ENCODE results near the gene NXPE1.

- TF ChIP-seq CTCF (conservative IDR thresholded peaks at IDR 0.05; ENCODE audit: low read depth in 2 of 2), result no peak
- no peak for TF ChIP-seq CREB1 (CRISPR knock-in tag; IDR thresholded peaks at IDR 0.05; ENCODE audit: low read depth)
- TF ChIP-seq EZH2phosphoT487 (IDR thresholded peaks at IDR 0.05; ENCODE audit: unreplicated experiment), result no peak
- TF ChIP-seq REST (IDR thresholded peaks at IDR 0.05; ENCODE audit: unreplicated experiment), result no peak
- no peak for TF ChIP-seq EZH2 (IDR thresholded peaks at IDR 0.05; ENCODE audit: low read depth, unreplicated experiment)
- TF ChIP-seq ETS1 (IDR thresholded peaks at IDR 0.05), result no peak
Measured at GRCh38 chr11:114472661-114473060, 87.0 kb downstream of the NXPE1 start.

Measured in GM23338 (cell line).